Omental fat pad (tissue), 4 donors: ENCODE data around the gene AFG1L. TPM values are rescaled to one million over a fixed set of nuclear protein-coding genes. Genes with fewer than 3 reads are reported as not detected.
A peak's percentile ranks its signal among the peaks of the same experiment; 100 is the strongest.

Source experiments
- ATAC-seq: fragments of 150-250 bp; one replicate; pipeline ENCODE4 v1.9.1; 2016; ENCODE audit warnings: mild to moderate bottlenecking, moderate library complexity; ENCODE audit not compliant: low FRiP score
- DNase-seq: peaks from one replicate; pipeline ENCODE4 v3.0.0-alpha.2; 2019; ENCODE audit warnings: low spot score
- CTCF ChIP-seq, 3 donors: fragments of 450-650 bp; IDR thresholded peaks; one replicate each; pipeline ENCODE4 v1.5.1; 2016 to 2017; ENCODE audit warnings: antibody characterized with exemption in 3 of 3, mild to moderate bottlenecking in 3 of 3, moderate library complexity in 2 of 3
- total RNA-seq, 4 donors: library from RNA; depleted of rRNA; stranded (reverse); fragments of >200 nt; gene quantifications; one replicate each; pipeline ENCODE4 v1.1.0, GENCODE V29; 2016

AFG1L gene
- total RNA-seq, 4 donors from 2014 or later, result 1.8 to 4.3 (median 2.6) TPM

DNA sequence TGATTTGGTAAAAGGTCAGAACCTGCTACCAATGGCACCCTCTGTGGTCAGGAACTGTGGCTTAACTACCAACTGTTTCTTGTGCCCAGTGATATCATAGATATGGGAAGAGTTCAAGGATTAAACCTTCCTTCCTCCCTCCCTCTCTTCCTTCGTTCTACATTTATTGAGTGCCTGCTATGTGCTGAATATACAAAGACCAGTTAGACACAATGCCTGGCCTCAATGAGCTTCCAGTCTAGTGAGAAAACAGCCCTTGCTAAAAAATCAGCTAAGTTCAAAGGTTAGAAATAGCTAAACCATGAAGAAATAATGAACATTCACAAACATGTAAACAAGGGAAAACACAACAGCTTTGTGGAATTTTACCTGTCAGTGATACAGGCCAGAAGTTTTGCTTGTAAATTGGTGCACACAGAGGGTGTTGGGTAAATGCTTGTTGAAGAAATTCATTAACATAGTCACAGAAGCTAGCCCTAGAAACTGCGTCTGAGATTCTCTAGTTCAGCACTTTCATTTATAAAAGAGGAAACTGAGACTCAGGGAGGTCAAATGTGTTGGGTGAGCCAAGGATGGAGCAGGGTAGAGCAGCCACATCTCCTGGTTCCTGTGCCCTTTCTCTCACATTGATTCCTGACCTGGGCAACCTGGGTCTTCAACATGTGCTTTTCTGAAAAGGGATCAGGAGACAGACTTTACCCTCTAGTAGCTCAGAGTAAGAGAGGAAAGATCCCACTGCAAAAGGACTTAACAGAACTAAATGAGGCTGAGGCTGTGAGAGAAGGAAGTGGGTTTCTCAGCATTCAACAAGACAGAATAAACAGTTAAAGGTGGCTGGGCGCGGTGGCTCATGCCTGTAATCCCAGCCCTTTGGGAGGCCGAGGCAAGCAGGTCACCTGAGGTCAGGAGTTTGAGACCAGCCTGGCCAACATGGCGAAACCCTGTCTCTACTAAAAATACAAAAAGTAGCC is 251.5 kb downstream of the AFG1L start:
- no peak for TF ChIP-seq CTCF (IDR thresholded peaks at IDR 0.05)
- no peak for DNase-seq
- ATAC-seq, result no peak

DNA sequence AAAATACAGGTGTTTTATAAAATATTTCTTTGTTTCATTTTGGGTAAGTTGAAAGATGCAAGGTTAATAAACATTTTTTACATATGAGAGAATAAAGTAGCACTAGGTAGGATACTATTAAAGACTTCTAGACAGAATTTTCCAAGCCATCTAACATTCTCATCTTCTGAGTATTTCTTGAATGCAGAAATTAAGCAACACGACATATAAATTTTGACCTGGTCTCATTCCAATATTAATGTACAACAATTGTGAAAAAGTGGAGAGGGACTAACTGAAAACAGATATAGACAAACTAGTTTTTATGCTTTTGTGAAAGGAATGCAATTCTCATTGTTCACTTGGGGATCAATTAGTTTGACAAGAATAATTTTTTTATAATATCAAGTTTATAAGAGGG is 254.4 kb downstream of the AFG1L start:
- ATAC-seq (no peak), DNase-seq (no peak)
- no peak for TF ChIP-seq CTCF (IDR thresholded peaks at IDR 0.05)

- DNase-seq (no peak), ATAC-seq (no peak)
- TF ChIP-seq CTCF (IDR thresholded peaks at IDR 0.05), result no peak
Measured at GRCh38 chr6:108549741-108550140, 254.9 kb downstream of the AFG1L start.

GRCh38 chr6:108550256-108550655 is 255.4 kb downstream of the AFG1L start:
- peak; percentile 35 for ATAC-seq
- no peak for DNase-seq
- TF ChIP-seq CTCF (IDR thresholded peaks at IDR 0.05), result no peak

DNA sequence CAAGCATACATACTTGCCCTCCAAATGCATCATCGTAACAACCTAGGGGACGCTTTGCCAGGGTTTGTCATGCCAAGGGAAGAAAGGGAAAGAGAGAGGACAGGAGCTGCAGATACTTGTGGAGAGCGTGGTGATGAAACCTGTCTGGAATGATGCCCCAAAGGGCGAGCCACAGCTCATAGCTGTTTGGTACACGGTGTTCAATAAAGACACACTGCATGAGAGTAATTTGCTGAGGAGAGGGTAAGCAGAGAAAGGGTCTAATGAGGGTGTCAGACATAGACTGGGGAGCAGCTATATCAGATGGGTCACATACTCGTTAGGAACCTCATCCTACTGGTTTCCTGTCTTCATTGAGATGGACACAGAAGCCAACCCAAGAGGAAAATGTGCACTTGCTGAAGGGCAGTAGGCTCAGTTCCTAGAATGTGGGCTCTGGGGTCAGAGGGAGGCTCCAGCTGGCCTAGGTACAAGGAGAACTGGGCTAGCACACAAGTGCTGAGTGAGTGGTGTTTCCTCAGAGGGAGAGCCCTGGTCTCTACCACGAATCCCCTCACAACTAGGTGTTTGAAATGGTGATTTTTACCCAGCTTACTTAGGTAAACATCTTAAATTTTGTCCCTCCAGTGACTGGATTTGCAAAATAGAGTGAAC is 260.7 kb downstream of the AFG1L start:
- ATAC-seq (no peak), DNase-seq (no peak)
- no peak for TF ChIP-seq CTCF (IDR thresholded peaks at IDR 0.05)

GRCh38 chr6:108556250-108556649 is 261.4 kb downstream of the AFG1L start:
- no peak for ATAC-seq

More at GRCh38 chr6:108556250-108556649, 261.4 kb downstream of the AFG1L start:
- no peak for TF ChIP-seq CTCF (IDR thresholded peaks at IDR 0.05)
- DNase-seq, result no peak
